B cell (primary cell): ENCODE measurements around the gene MAP6. TPM values are rescaled to one million over a fixed set of nuclear protein-coding genes. Genes with fewer than 3 reads are reported as not detected.
A peak's percentile ranks its signal among the peaks of the same experiment; 100 is the strongest.

ENCODE experiments used
- ATAC-seq: fragments of 200-7000 bp; cut with Tn5 transposase; one replicate; pipeline ENCODE4 v1.10.0; 2021; ENCODE audit warnings: low read depth, mild to moderate bottlenecking, moderate number of reproducible peaks, moderate library complexity
- CTCF ChIA-PET: fragments of 350-600 bp; sonication (Branson Sonifier 250); formaldehyde crosslinking; loops from one replicate; lab custom pipeline; 2021; ENCODE audit warnings: antibody characterized with exemption, inconsistent platforms; lab: Charles Lee
- POLR2A ChIA-PET: fragments of 350-600 bp; sonication (Branson Sonifier 250); formaldehyde crosslinking; loops from one replicate; lab custom pipeline; 2021; ENCODE audit warnings: antibody characterized with exemption; lab: Charles Lee
- DNase-seq: peaks from one replicate; pipeline ENCODE4 v3.0.0; 2013
- H2AFZ ChIP-seq: 2 replicates; pipeline ENCODE4 v1.6.1; 2012; ENCODE audit warnings: mild to moderate bottlenecking, low read depth, low read length; ENCODE audit not compliant: insufficient read depth, poor library complexity, severe bottlenecking
- H3K27ac ChIP-seq, 2 donors: 1 replicate in 1 of 2; 2 replicates in 1 of 2; pipeline ENCODE4 v1.5.1; 2012 to 2013; ENCODE audit warnings: low read length in 2 of 2, mild to moderate bottlenecking in 2 of 2, moderate library complexity in 1 of 2
- H3K27me3 ChIP-seq, 4 experiments: fragments of 200-600 bp in 1 of 4; sonication (generic) in 1 of 4; replicated peaks in 1 of 4; 1 replicate in 2 of 4; 2 replicates in 2 of 4; pipeline versions ENCODE4 v1.6.1 to v1.7.0; 2013 to 2016; ENCODE audit warnings: low read length in 3 of 4, mild to moderate bottlenecking in 2 of 4, mixed read lengths in 1 of 4, moderate library complexity in 1 of 4; ENCODE audit not compliant: insufficient read depth in 4 of 4, control insufficient read depth in 3 of 4; ENCODE audit errors: control extremely low read depth in 1 of 4
- H3K36me3 ChIP-seq, 2 experiments: replicated peaks in 1 of 2; 1 replicate in 1 of 2; 2 replicates in 1 of 2; pipeline versions ENCODE4 v1.6.1 to v1.7.1; 2013; ENCODE audit warnings: low read length in 1 of 2; ENCODE audit not compliant: insufficient read depth in 2 of 2, control insufficient read depth in 1 of 2; ENCODE audit errors: control extremely low read depth in 1 of 2, extremely low read depth in 1 of 2
- H3K4me1 ChIP-seq, 2 donors: fragments of 200-600 bp in 1 of 2; sonication (generic) in 1 of 2; 1 replicate in 1 of 2; 2 replicates in 1 of 2; pipeline versions ENCODE4 v1.5.1 to v1.6.1; 2013 to 2017; ENCODE audit warnings: low read length in 2 of 2; ENCODE audit not compliant: control insufficient read depth in 2 of 2, insufficient read depth in 2 of 2
- H3K4me2 ChIP-seq: replicated peaks from 2 replicates; pipeline ENCODE3; 2012; ENCODE audit warnings: mild to moderate bottlenecking, low read depth, low read length; ENCODE audit not compliant: poor library complexity, severe bottlenecking
- H3K4me3 ChIP-seq, 5 experiments: fragments of 200-600 bp in 1 of 5; sonication (generic) in 1 of 5; 1 replicate in 3 of 5; 2 replicates in 2 of 5; pipeline versions ENCODE4 v1.5.1 to v1.7.0; 2011 to 2016; ENCODE audit warnings: low read length in 4 of 5, mild to moderate bottlenecking in 4 of 5, low read depth in 2 of 5, control low read depth in 1 of 5, moderate library complexity in 1 of 5; ENCODE audit not compliant: insufficient read depth in 1 of 5; ENCODE audit errors: control extremely low read depth in 1 of 5, extremely low read depth in 1 of 5
- H3K79me2 ChIP-seq: fragments of 200-600 bp; sonication (generic); one replicate; pipeline ENCODE4 v1.6.0; 2016; ENCODE audit warnings: low read length; ENCODE audit not compliant: control insufficient read depth, insufficient read depth
- H3K9ac ChIP-seq: fragments of 200-600 bp; sonication (generic); 2 replicates; pipeline ENCODE4 v1.6.1; 2017; ENCODE audit warnings: mild to moderate bottlenecking, low read length, moderate library complexity
- H3K9me3 ChIP-seq, 3 donors: one replicate each; pipeline versions ENCODE4 v1.6.1 to v1.7.1; 2013; ENCODE audit warnings: low read length in 2 of 3; ENCODE audit not compliant: control insufficient read depth in 2 of 3, insufficient read depth in 1 of 3; ENCODE audit errors: control extremely low read depth in 1 of 3
- H4K20me1 ChIP-seq: 2 replicates; pipeline ENCODE4 v1.6.0; 2012; ENCODE audit warnings: mild to moderate bottlenecking, low read length; ENCODE audit not compliant: insufficient read depth, control insufficient read depth, poor library complexity, severe bottlenecking
- H3K27ac Mint-ChIP-seq: one replicate; pipeline ENCODE4 v1.8.0; 2021; ENCODE audit warnings: mixed read lengths
- H3K27me3 Mint-ChIP-seq: one replicate; pipeline ENCODE4 v1.8.0; 2021; ENCODE audit warnings: mixed read lengths
- H3K4me1 Mint-ChIP-seq: one replicate; pipeline ENCODE4 v1.8.0; 2021; ENCODE audit warnings: mixed read lengths
- H3K4me3 Mint-ChIP-seq: one replicate; pipeline ENCODE4 v1.8.0; 2021; ENCODE audit warnings: mixed read lengths
- H3K9me3 Mint-ChIP-seq: one replicate; pipeline ENCODE4 v1.8.0; 2022; ENCODE audit warnings: mixed read lengths; ENCODE audit not compliant: insufficient read depth
- CTCF ChIP-seq: fragments of 200-600 bp; IDR thresholded peaks from one replicate; pipeline ENCODE4 v1.8.0; 2022; ENCODE audit warnings: antibody characterized with exemption, mild to moderate bottlenecking
- EZH2 ChIP-seq: IDR thresholded peaks from 2 replicates; pipeline ENCODE4 v1.6.1; 2012; ENCODE audit warnings: borderline replicate concordance, low read depth, mild to moderate bottlenecking, moderate library complexity, low read length; ENCODE audit not compliant: insufficient read depth, poor library complexity, severe bottlenecking
- WGBS: methylation state at CpG from one replicate; pipeline ENCODE4 v1.1.5; 2013; ENCODE audit warnings: missing lambda C conversion rate; ENCODE audit not compliant: insufficient coverage; 5-methylcytosine and 5-hydroxymethylcytosine counted together
- intact Hi-C: fragments of 100-400 bp; cut with micrococcal nuclease; formaldehyde crosslinking; loops from one replicate; pipeline ENCODE4 v1.10.0; 2022
- polyA plus RNA-seq: library from polyadenylated mRNA; depleted of rRNA; stranded (reverse); fragments of >200 nt; gene quantifications from 2 replicates; pipeline ENCODE4 v1.2.3, GENCODE V29; 2012
- total RNA-seq, 2 donors: library from RNA; stranded (reverse); fragments of 120-200 nt in 1 of 2; gene quantifications; 1 replicate in 1 of 2; 2 replicates in 1 of 2; pipeline versions ENCODE4 v1.2.3 to v1.2.4, GENCODE V29; 2013 to 2022

MAP6 gene
- total and polyA plus RNA-seq, 2 donors (not counting 1 experiment from before 2014, with no cell fraction given): 0.54 to 0.57 TPM

GRCh38 chr11:75562048-75562835 is 106.6 kb downstream of the MAP6 start, which contains the start of gene SERPINH1:
TSS of gene SERPINH1 (plus strand) at chr11:75562253. CDS start at chr11:75566350, 4,097 bp downstream.
- ATAC-seq (peak; percentile 76), DNase-seq (peak; percentile 58)
- Histone ChIP-seq H3K4me2 (peak within 1 kb of the TSS; percentile 100), H3K9ac (peak within 1 kb of the TSS; percentile 92), H4K20me1 (no peaks in the 10 kb centered on the region), H3K36me3 (no peaks in the 10 kb centered on the region), H3K27ac (peak within 1 kb of the TSS; percentile 33 to 75), H3K27me3 (peaks cover 0 to 16% (median 6%) of the 10 kb centered on the region in 4 experiments), H2AFZ (peak within 1 kb of the TSS; percentile 100), H3K9me3 (no peaks in the 10 kb centered on the region), H3K4me3 (peak within 1 kb of the TSS; percentile 54 to 93 (median 84)), H3K79me2 (no peaks in the 10 kb centered on the region), H3K4me1 (peaks cover 18 to 21% of the 10 kb centered on the region in 2 donors)
- Mint-ChIP-seq H3K9me3 (no peaks in the 10 kb centered on the region), H3K27ac (peak within 1 kb of the TSS; percentile 89), H3K4me3 (peak within 1 kb of the TSS; percentile 99), H3K27me3 (peaks cover 12% of the 10 kb centered on the region), H3K4me1 (peaks cover 24% of the 10 kb centered on the region)
- intact Hi-C loops: loop anchor here (1.0 to 2.0 kb wide), 2 partner anchors 15 to 21 kb away; no protein-coding TSS in a partner anchor
- CTCF ChIA-PET: interaction anchor here (1.3 to 1.7 kb wide), 3 partner anchors 9 to 22 kb away, joined by 3 to 6 read pairs (median 3); no protein-coding TSS in a partner anchor
- WGBS: 0% methylated on average over 51 of the region's 51 CpGs
- TF ChIP-seq CTCF (no peak), EZH2 (no peak)
- POLR2A ChIA-PET: interaction anchor here (0.9 to 1.1 kb wide), 2 partner anchors 22 kb away, joined by 3 to 7 read pairs; no protein-coding TSS in a partner anchor
